Measurements from ENCODE around the gene ALDH1L1. TPM values are rescaled to one million over a fixed set of nuclear protein-coding genes. Genes with fewer than 3 reads are reported as not detected.

ALDH1L1 gene
- total RNA-seq, 6 donors from 2014 or later: 2.4 to 11.5 (median 4.7) TPM

- DNase-seq (peak in 1 of 2 donors; percentile 6), ATAC-seq (ENCODE audit: low FRiP score in 2 of 2) (no peak)
- Histone ChIP-seq H3K36me3 (no peaks in the 10 kb centered on the region), H3K9me3 (no peaks in the 10 kb centered on the region), H3K27me3 (peaks cover 0 to 13% (median 2%) of the 10 kb centered on the region in 4 donors), H3K27ac (no peak overlapping the region), H3K4me3 (no peak overlapping the region), H3K4me1 (peaks cover 11 to 23% (median 21%) of the 10 kb centered on the region in 4 donors)
- no peak for TF ChIP-seq POLR2A (IDR thresholded peaks at IDR 0.05)
- TF ChIP-seq CTCF (IDR thresholded peaks at IDR 0.05): no peak
- no peak for TF ChIP-seq POLR2AphosphoS5 (IDR thresholded peaks at IDR 0.05)
- TF ChIP-seq EP300 (IDR thresholded peaks at IDR 0.05): no peak
- WGBS, 2 donors: 78 to 87% methylated on average over 4 of the region's 4 CpGs
These were observed 29.4 kb upstream of the ALDH1L1 start for GRCh38 chr3:126209741-126210140.

GRCh38 chr3:126208606-126209256, 28.3 kb upstream of the ALDH1L1 start:
- no peaks in the 10 kb centered on the region for H3K36me3 ChIP-seq
- H3K27ac ChIP-seq: no peak overlapping the region
- peak; percentile 4 to 59 for ATAC-seq (ENCODE audit: low FRiP score in 2 of 2)
- H3K4me1 ChIP-seq: peaks cover 9 to 20% (median 18%) of the 10 kb centered on the region in 4 donors
- 53 to 66% methylated on average over 8 to 11 of the region's 11 CpGs for WGBS, 2 donors
- peak in 1 of 2 donors; percentile 82 for DNase-seq
- H3K9me3 ChIP-seq: no peaks in the 10 kb centered on the region
- peaks cover 0 to 13% (median under 1%) of the 10 kb centered on the region in 4 donors for H3K27me3 ChIP-seq
- no peak overlapping the region for H3K4me3 ChIP-seq
- no peak for TF ChIP-seq CTCF (IDR thresholded peaks at IDR 0.05)
- TF ChIP-seq EP300 (IDR thresholded peaks at IDR 0.05): peak in 1 of 4 donors; percentile 19

- no peak overlapping the region for H3K4me3 ChIP-seq
- H3K27me3 ChIP-seq: peaks cover 0 to 7% (median 0%) of the 10 kb centered on the region in 4 donors
- no peaks in the 10 kb centered on the region for H3K9me3 ChIP-seq
- DNase-seq (no peak), ATAC-seq (ENCODE audit: low FRiP score in 2 of 2) (no peak)
- no peak for TF ChIP-seq EP300 (IDR thresholded peaks at IDR 0.05)
- TF ChIP-seq POLR2A (IDR thresholded peaks at IDR 0.05): no peak
- TF ChIP-seq POLR2AphosphoS5 (IDR thresholded peaks at IDR 0.05): no peak
- no peak for TF ChIP-seq CTCF (IDR thresholded peaks at IDR 0.05)
- H3K4me1 ChIP-seq: peaks cover 4 to 15% (median 12%) of the 10 kb centered on the region in 4 donors
- H3K27ac ChIP-seq: no peak overlapping the region
- 57 to 65% methylated on average over 2 of the region's 2 CpGs for WGBS, 2 donors
- H3K36me3 ChIP-seq: no peaks in the 10 kb centered on the region
These were observed 27.8 kb upstream of the ALDH1L1 start for GRCh38 chr3:126208182-126208581.

GRCh38 chr3:126207166-126207565, 26.8 kb upstream of the ALDH1L1 start:
- ATAC-seq (ENCODE audit: low FRiP score in 2 of 2) (no peak), DNase-seq (no peak)
- Histone ChIP-seq H3K27me3 (no peaks in the 10 kb centered on the region), H3K4me1 (peaks cover 0 to 7% (median 5%) of the 10 kb centered on the region in 4 donors), H3K9me3 (no peaks in the 10 kb centered on the region), H3K27ac (no peak overlapping the region), H3K4me3 (no peak overlapping the region), H3K36me3 (no peaks in the 10 kb centered on the region)
- WGBS, 2 donors: 81 to 93% methylated on average over 5 of the region's 5 CpGs
- TF ChIP-seq POLR2AphosphoS5 (IDR thresholded peaks at IDR 0.05) (no peak), POLR2A (IDR thresholded peaks at IDR 0.05) (no peak), CTCF (IDR thresholded peaks at IDR 0.05) (no peak), EP300 (IDR thresholded peaks at IDR 0.05) (no peak)
